Activated CD4-positive, alpha-beta T cell treated with anti-CD3 and anti-CD28 coated beads for 24 hours (primary cell): ENCODE results near the gene MTUS2.

Experiments
- DNase-seq, 2 donors: peaks; one replicate each; pipeline ENCODE4 v3.0.0-alpha.2; 2020; ENCODE audit warnings: low read depth in 2 of 2

MTUS2 gene

GRCh38 chr13:29484796-29485195 is 664.7 kb downstream of the MTUS2 start:
- no peak for DNase-seq

- no peak for DNase-seq
Measured at GRCh38 chr13:29486551-29486950, 666.4 kb downstream of the MTUS2 start.

GRCh38 chr13:29487466-29488454 is 667.6 kb downstream of the MTUS2 start:
- no peak for DNase-seq

GRCh38 chr13:29489650-29490560 is 669.8 kb downstream of the MTUS2 start:
- DNase-seq: no peak

- no peak for DNase-seq
Measured at GRCh38 chr13:29490561-29490885, 670.4 kb downstream of the MTUS2 start.

GRCh38 chr13:29491248-29491647 is 671.1 kb downstream of the MTUS2 start:
- no peak for DNase-seq

GRCh38 chr13:29493796-29494195 is 673.7 kb downstream of the MTUS2 start:
- DNase-seq: no peak

- DNase-seq: no peak
Measured at GRCh38 chr13:29494520-29494919, 674.4 kb downstream of the MTUS2 start.

- DNase-seq: no peak
Measured at GRCh38 chr13:29496241-29496712, 676.1 kb downstream of the MTUS2 start.

- no peak for DNase-seq
Measured at GRCh38 chr13:29497137-29497654, 677.1 kb downstream of the MTUS2 start.

GRCh38 chr13:29498426-29499040 is 678.4 kb downstream of the MTUS2 start:
- no peak for DNase-seq

- no peak for DNase-seq
Measured at GRCh38 chr13:29499506-29500165, 679.5 kb downstream of the MTUS2 start.

GRCh38 chr13:29500386-29500785 is 680.2 kb downstream of the MTUS2 start:
- no peak for DNase-seq

GRCh38 chr13:29501674-29502073 is 681.5 kb downstream of the MTUS2 start:
- DNase-seq: no peak

- no peak for DNase-seq
Measured at GRCh38 chr13:29502391-29503008, 682.4 kb downstream of the MTUS2 start.

GRCh38 chr13:29503041-29503837 is 683.1 kb downstream of the MTUS2 start:
- no peak for DNase-seq

GRCh38 chr13:29504691-29505090 is 684.6 kb downstream of the MTUS2 start:
- DNase-seq: no peak

GRCh38 chr13:29505511-29505910 is 685.4 kb downstream of the MTUS2 start:
- DNase-seq: no peak

- DNase-seq: no peak
Measured at GRCh38 chr13:29505950-29506349, 685.8 kb downstream of the MTUS2 start.

GRCh38 chr13:29507356-29507755 is 687.2 kb downstream of the MTUS2 start:
- DNase-seq: no peak
